ELR (cell line): ENCODE data around the gene IBA57.
"Not testable (repeated sequence)": the region's sequence is repeated elsewhere in the genome, so short reads cannot be mapped to it uniquely, and the experiment has no call there.

Experiments used
- DNase-seq: peaks from one replicate; pipeline ENCODE4 v3.0.0-alpha.2; 2015; ENCODE audit warnings: low read depth

The IBA57 gene

DNA sequence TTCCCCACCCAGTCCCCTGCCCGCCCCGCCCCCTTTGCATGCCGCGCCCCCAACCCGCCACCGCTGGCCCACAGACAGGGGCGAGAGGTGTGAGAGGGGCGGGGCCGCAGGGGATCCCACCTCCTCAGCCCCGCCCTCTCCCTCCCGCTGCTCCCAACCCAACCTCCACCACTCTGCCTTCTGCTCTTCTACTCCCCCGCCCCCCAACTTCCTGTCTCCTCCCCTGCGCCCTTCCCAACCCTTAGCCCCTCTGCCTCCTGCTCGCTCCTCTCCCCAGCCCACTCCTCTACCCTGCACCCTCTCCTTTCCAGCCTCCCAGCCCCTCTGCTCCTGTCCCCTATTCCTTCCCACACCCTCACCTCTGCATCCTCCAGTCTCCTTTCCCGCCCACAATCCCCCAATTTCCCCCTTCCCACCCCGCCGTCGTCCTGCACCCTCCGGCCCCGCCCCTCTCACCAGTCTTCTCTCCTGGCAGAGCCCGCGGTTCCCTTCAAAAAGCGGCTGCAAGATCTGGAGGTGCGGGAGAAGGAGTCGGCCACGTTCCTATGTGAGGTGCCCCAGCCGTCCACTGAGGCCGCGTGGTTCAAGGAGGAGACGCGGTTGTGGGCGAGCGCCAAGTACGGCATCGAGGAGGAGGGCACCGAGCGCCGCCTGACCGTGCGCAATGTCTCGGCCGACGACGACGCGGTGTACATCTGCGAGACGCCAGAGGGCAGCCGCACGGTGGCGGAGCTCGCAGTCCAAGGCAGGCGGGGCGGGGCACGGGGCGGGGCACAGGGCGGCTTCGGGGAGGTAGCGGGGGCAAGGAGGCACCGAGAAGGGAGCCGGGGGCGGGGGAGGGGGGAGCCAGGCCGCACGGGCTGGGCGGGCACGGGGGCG is 47.6 kb downstream of the IBA57 start:
- peak; percentile 86 for DNase-seq

- no peak for DNase-seq
Observed at GRCh38 chr1:228213917-228214808, 48.6 kb downstream of the IBA57 start.

DNA sequence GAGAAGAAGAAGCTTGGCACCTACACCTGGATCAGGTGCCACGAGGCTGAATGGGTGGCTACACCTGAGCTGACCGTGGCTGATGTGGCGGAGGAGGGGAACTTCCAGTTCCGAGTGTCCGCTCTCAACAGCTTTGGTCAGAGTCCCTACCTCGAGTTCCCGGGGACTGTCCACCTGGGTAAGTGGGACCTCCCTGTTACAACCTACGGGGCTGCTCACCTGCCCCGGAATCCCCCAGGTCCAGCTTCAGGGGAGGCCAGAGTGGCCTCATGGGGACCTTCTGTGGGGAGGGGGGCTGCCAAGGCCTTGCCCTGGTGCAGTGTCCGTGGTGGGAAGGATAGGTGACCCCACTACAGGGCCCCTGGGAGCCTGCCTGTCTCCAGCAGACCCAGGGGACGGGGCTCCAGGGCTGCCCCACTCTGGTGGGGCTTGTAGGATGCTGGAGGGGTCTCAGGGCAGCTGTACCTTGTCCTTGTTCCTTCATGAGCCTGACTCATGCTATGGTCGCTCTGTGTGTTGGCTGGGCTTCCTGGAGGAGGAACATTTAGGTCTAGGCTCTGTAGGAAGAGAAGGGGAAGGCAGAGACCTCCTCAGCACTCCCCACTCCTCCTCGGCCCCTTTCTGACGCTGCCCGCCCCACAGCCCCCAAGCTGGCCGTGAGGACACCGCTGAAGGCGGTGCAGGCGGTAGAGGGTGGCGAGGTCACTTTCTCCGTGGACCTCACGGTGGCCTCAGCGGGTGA is 49.5 kb downstream of the IBA57 start:
- no peak for DNase-seq

DNA sequence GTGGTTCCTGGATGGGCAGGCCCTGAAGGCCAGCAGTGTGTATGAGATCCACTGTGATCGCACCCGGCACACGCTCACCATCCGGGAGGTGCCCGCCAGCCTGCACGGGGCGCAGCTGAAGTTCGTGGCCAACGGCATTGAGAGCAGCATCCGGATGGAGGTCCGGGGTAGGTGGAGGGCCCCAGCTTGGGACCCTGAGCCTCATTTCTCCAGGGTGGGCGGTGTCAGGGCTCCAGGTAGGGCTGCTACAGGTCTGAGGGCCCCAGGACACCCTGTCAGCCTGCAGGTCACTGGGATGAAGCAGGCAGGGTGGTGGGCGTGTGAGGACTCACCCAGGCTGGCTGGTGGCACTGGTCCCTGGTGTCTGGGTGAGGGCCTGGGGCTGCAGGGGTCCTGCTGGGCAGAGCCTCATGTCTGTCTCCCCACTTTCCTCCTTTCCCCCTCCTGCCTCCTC is 50.1 kb downstream of the IBA57 start:
- DNase-seq, result no peak

DNA sequence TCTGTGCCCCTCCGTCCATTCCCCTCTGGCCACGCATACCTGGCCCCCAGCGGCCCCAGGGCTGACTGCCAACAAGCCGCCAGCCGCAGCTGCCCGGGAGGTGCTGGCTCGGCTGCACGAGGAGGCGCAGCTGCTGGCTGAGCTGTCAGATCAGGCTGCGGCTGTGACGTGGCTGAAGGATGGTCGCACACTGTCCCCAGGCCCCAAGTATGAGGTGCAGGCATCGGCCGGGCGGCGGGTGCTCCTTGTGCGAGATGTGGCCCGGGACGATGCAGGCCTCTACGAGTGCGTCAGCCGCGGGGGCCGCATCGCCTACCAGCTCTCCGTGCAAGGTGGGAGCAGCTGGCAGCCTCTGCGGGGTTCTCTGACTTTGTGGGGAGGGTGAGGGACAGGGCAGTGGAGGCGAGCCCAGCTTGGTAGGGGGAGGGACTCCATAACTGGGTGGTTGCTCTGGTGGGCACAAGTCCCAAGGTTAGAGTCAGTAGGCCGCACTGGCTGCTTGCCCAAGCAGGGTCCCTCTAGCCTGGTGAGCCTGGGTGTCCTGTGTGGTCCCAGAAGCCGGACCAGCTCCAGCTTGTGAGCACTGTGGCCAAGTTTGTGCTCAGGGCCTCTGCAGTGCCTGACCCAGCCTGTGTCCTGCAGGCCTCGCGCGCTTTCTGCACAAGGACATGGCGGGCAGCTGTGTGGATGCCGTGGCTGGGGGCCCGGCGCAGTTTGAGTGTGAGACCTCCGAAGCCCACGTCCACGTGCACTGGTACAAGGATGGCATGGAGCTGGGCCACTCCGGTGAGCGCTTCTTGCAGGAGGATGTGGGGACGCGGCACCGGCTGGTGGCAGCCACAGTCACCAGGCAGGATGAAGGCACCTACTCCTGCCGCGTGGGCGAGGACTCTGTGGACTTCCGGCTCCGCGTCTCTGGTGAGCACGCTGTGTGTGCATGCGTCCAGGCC is 51.0 kb downstream of the IBA57 start:
- no peak for DNase-seq

DNA sequence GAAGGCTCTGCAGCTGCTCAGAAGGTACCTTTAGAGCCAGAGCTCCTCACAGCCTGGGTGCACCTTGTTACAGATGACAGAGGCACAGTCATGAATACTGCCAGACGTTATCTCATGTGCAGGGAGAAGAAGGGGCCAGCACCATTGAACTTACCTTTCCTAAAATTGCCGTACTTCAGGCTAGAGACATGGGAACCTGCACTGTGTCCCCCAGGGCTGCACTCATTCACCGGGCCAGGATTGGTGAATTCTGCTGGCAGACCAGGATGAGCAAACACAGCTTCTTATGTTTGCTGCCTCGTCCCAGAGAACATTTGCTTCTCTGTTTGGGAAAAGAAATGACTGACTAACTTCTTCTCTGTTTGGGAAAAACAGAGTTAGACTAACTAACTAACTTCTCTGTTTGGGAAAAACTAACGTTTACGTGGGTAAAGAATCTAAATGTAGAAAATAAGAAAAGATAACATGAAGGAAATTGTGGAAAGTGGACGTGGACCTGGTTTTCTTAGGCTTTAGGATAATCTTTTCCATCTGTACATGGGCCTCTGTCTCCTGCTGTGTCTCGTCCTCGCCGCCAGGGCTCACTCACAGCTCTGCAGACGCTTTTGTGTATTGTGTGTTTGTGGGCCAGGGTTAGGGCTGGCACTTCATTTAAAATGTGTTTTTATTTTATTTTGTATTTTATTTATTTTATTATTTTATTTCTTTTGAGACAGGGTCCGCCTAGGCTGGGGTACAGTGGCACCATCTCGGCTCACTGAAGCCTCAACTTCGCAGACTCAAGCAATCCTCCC is 52.1 kb downstream of the IBA57 start:
- DNase-seq, result no peak

DNA sequence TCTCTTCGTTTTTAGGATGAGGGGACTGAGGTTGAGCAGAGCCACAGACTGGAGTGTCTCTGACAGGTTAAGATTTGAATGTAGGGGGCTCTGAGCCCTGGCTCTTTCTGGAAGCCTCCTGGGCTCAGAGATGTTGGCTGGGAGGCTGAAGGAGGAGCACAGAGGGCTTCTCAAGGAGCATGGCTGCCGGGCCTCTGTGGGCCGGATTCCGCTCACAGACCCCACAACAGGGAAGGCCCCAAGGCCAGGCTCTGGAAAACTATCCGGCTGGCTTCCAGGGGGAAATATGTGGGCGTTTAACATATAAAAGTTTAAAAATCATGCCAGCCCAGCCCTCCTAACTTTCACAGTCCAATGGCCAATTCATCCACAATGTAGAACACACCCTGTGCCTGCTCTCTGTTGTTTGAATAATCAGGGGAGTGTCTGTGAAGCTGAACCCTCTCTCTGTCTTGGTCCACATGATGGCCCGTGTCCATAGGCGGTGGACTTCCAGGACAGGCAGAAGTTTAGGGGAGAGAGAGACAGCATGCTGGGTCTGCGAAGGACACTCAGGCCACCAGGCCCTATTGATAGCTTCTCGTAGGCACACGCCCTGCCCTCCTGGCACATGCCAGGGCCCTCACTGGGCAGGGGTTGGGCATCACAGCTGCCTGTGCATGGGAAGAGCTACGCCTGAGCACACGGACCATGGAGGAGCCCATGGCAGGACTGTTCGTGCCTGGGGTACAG is 53.1 kb downstream of the IBA57 start:
- no peak for DNase-seq

DNA sequence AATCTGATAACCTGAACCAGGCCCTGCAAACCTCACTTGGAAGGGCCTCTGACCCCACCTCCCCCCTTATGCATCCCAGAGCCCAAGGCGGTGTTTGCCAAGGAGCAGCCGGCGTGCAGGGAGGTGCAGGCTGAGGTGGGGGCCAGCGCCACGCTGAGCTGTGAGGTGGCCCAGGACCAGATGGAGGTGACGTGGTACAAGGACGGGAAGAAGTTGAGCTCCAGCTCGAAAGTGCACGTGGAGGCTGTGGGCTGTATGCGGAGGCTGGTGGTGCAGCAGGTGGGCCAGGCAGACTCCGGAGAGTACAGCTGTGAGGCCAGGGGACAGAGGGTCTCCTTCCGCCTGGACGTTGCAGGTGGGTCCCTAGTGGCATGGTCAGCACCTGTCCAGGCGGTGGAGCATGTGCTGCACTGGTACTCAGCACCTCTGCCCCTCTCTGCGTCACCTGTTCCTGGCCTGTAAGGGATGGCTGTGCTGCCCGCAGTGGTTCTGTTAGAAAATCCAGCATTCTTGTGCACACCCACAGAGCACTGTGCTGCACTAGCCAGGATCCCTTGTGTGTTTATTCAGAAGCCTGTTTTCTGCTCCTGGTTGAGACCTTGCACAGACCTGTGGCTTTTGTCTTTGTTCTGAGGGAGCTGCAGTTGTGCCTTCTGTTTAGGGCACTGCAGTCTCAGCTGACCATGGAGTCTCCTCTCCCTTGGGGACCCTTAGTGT is 53.8 kb downstream of the IBA57 start:
- no peak for DNase-seq

DNA sequence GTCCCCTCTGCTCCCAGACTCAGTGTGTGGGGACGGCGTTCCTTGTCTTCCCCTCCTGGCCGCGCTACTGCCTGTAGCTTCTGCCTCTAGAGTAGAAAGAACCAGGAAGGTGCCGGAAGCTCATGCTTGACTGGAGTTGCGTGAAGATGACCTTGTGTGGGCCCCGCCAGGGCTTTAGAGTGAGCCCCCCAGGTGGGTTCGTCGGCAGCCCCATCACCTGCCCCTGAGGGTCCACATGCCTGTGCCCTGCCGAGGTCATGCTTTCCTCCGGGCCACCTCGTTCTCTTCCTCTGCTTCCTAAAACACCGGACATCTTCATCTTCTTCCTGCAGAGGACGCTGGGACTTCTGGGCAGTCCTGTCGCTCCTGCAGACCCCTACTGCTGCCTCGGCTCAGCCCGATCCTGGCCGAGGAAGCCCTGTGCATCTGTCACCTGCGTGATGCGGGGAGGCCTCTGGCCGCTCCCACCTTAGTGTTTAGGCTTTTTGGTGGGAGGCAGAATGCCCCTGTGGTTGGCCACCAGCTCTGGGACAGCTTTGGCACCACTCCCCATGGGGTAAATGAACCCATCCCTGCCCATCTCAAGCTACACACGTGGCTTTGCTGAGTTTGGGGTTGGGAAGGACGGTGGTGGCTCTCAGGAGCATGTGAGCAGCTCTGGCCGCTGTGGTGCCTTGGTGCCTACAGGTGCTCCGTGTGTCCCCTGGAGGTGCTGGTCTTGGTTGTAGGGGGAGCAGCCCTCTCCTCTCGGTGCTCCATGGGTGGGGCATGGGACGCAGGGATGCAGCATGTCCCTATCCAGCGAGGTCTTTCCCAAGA is 54.6 kb downstream of the IBA57 start:
- no peak for DNase-seq

- DNase-seq, result not testable (repeated sequence)
Observed at GRCh38 chr1:228221097-228221496, 55.5 kb downstream of the IBA57 start.

DNA sequence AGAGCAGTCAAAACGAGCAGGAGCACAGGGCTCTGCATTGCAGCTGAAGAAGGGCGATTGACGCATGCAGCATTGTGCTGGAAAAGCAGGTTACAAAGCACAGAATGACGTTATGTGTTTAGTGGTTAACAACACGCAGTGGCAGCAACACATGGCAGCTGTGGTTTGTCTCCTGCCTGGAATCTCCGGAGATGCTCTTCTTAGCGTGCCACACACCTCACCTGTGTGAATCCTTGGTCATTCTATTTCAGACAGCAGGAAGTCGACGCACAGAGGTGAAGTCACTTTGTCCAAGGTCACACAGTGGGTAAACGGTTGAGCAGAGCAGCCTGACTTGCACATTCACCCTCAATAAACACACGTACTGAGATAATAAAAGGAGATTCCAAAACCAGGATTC is 56.9 kb downstream of the IBA57 start:
- no peak for DNase-seq

DNA sequence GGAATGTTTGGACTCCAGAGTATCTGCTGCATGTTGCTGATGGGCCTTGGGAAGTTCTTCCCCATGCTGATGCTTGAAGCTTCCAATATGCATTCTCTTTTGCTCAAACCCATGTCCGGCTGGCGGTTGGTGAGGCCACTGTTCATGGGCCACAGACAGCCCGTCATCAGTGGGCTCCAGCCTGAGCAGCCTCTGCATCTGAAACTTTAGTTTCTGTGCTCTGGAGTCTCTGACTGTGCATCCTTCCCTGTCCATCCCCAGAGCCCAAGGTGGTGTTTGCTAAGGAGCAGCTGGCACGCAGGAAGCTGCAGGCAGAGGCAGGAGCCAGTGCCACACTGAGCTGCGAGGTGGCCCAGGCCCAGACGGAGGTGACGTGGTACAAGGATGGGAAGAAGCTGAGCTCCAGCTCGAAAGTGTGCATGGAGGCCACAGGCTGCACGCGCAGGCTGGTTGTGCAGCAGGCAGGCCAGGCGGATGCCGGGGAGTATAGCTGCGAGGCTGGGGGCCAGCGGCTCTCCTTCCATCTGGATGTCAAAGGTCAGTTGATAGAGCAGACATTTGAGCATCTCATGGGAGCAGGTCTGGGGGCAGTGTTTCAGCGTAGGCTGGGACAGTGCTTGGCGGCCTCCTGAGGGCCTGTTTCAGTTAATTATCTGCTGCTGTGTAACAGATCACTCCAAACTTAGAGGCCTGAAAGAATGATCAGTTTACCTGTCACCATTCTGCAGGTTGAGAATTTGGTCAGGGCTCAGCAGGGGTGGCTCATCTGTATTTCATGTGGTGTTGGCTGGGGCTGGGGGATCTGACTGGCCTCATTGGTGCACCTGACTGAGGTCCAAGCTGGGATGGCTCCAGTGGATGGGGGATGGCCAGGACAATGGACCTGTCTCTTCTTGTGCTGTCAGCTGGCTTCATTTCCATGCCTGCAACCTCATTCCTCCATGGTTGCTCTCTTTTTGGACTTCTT is 58.9 kb downstream of the IBA57 start:
- no peak for DNase-seq

GRCh38 chr1:228225165-228225710 is 59.6 kb downstream of the IBA57 start:
- no peak for DNase-seq

DNA sequence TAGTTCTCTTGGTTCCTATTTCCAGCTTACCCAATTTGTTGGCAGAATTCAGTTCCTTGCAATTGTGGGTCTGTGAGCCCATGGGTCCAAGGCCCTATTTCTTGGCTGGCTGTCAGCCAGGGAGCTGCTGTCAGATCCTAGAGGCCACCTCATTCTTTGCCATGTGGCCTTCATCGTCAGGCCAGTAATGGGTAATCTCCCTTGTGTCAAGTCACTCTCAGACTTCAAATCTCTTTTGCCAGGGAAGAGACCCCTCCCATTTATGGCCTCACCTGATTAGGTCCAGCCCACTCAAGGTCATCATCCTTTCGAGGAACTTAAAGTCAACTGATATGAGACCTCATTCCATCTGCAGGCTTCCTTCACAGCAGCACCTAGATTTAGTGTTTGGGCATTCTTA is 60.1 kb downstream of the IBA57 start:
- no peak for DNase-seq

DNA sequence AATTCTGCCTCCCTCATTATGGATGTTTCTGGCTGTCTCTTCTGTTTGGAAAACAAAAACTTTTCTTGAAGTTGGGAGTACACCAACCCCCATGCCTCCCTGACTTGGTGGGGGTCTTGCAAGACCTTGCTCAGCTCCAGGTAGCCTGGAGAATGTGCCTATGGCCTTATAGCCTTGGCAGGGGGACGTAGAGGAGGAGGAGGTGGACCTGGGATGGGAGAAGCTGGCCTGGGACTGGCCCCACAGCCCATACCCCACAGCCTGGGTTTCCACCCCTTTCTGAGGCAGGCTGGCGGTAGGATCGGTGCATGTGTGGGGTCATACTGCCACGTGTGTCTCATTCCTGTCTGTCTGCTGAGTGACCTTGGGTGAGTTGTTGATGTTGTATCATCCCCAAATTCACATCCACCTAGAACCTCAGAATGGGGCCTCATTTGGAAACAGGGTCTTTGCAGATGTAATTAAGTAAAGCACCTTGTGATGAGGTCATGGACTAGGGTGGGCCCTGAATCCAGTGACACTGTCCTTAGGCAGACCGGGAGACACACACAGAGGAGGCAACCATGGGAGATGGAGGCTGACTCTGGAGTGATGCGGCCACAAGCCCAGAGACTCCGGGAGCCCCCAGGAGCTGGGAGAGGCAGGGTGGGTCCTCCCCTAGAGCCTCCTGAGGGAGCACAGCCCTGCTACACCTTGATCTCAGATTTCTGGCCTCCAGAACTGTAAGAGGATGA is 60.7 kb downstream of the IBA57 start:
- no peak for DNase-seq
